GM19467 (cell line): ENCODE data around the gene DUXB.

Source experiments
- ATAC-seq: cut with Tn5 transposase; IDR thresholded peaks from one replicate; pipeline ENCODE4 v1.9.1; 2021; ENCODE audit warnings: mild to moderate bottlenecking, moderate library complexity; ENCODE audit not compliant: unreplicated experiment

DUXB gene

GRCh38 chr16:75660726-75661302 is 40.4 kb downstream of the DUXB start:
- ATAC-seq, result no peak

DNA sequence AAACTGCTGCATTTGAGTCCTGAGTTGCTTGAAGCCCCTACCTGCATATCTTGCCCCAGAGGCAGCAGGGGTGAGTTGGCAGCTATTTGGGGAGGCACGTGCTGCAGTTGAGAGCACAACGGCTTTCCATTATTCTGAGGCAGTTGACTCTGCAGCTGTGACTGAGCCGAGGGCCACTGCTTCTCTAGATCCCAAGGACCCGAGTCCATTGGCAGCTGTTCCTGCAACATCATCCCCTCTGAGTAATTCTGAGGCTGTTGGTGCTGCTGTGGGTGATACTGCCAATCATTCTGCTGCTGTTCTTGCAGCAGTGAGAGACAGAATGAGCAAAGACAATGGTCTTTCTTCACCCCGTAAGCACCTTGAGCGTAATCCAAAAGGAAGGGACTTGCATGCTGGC is 40.9 kb downstream of the DUXB start:
- no peak for ATAC-seq

DNA sequence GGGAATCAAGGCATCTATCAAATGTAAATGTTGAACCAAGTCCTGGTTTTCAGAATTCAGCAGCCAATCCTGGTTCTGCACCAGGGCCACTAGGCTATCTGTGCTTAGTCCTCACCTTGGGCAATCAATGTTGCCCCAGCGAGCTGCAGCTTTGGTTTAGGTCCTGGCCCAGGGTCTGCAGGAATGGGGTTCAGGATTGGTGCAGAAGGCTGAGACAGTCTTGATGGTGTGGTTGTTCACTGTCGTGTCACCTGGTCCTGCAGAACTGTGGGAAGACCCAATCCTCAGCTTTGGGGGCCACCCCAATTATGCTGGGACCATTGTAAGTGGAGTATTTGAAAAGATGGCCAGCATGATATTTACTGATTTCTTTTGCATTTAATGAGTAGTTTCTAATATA is 43.1 kb downstream of the DUXB start:
- no peak for ATAC-seq

GRCh38 chr16:75653922-75654321 is 47.3 kb downstream of the DUXB start:
- no peak for ATAC-seq

DNA sequence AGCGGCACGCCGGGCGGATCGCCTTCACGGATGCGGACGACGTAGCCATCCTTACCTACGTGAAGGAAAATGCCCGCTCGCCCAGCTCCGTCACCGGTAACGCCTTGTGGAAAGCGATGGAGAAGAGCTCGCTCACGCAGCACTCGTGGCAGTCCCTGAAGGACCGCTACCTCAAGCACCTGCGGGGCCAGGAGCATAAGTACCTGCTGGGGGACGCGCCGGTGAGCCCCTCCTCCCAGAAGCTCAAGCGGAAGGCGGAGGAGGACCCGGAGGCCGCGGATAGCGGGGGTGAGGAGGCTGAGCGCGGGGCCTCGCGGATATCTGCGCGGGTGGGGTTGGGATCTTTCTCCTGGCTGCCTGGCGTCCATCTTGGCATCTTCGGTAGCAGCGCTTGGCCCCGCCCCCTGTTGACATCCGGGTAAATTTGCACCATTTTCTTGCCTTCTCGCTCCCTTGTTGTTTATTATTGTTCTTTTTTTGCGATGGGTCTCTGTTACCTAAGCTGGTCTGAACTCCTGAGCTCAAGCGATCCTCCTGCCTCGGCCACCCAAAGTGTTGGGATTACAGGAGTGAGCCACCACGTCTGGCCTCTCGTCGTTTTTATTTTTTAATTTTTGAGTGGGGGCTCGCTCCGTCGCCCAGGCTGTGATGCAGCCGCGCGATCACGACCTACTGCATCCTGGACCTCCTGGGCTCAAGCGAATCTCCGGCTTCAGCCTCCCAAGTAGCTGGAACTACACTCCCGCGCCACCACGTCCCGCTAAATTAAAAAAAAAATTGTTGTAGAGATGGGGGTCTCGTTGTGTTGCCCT is 52.8 kb downstream of the DUXB start:
- ATAC-seq, result peak; percentile 29

DNA sequence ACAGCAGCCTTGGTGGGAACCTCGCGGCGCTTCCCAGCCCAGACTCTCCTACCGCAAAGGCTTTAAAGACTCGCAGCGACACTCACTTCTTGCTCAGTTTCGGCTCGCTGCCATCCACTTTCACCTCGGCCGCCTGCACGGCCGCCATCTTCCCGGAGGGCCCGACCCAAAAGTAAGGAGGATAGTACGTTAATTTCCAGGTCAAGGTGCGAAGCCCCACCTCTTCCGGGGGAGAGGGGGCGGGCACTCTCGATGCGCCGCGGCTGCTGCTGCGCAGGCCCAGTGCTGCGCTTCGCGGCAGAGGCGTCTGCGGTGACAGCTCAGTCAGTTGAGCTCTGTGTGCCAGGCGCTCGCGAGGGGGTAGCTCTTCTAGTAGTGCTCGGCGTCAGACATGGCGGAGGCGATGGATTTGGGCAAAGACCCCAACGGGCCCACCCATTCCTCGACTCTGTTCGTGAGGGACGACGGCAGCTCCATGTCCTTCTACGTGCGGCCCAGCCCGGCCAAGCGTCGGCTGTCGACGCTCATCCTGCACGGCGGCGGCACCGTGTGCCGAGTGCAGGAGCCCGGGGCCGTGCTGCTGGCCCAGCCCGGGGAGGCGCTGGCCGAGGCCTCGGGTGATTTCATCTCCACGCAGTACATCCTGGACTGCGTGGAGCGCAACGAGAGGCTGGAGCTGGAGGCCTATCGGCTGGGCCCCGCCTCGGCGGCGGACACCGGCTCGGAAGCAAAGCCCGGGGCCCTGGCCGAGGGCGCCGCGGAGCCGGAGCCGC is 53.6 kb downstream of the DUXB start, which contains the start of the genes KARS1 and TERF2IP:
Gene KARS1 (minus strand): TSS at position 174 of the 773 bp plus-strand sequence. CDS start 26 bp downstream, at position 148.
Gene TERF2IP (plus strand): TSS at position 282 of the 773 bp plus-strand sequence. CDS start 110 bp downstream, at position 392.
- ATAC-seq, result peak; percentile 83

DNA sequence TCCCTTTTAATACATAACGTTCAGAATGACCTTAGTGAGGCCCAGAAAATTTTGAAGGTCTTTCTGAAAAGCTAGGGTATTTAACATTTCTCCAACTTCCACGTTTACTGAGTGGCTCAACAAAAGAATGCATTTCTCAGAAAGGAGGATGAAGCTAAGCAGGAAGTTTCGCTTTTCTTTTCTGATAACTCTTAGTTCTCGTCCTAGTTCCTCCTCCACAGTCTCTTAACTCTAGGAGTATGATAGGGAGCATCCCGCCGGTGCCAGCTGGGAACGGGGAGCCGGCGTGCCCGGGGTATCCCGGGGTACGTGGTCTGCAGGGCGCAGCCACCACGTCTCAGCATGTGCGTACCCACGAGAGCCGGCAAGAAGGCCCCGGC is 54.2 kb downstream of the DUXB start:
- peak; percentile 19 for ATAC-seq

GRCh38 chr16:75644240-75645012 is 56.8 kb downstream of the DUXB start:
- no peak for ATAC-seq
